Testis (tissue), 2 donors: Measurements from ENCODE around the gene MESD.

Experiments used
- POLR2A ChIP-seq: fragments of 450-650 bp; IDR thresholded peaks from one replicate; pipeline ENCODE4 v1.6.1; 2017; ENCODE audit warnings: antibody characterized with exemption, mild to moderate bottlenecking, moderate library complexity
- TF ChIP-seq, protein P1 (sequence below), 3 experiments: fragments of 450-650 bp in 2 of 3; fragments of 200-600 bp in 1 of 3; sonication (generic) in 1 of 3; IDR thresholded peaks; one replicate each; pipeline ENCODE4 v1.5.1; 2016 to 2019; ENCODE audit warnings: antibody characterized with exemption in 3 of 3, mild to moderate bottlenecking in 2 of 3, moderate library complexity in 1 of 3

DNA sequence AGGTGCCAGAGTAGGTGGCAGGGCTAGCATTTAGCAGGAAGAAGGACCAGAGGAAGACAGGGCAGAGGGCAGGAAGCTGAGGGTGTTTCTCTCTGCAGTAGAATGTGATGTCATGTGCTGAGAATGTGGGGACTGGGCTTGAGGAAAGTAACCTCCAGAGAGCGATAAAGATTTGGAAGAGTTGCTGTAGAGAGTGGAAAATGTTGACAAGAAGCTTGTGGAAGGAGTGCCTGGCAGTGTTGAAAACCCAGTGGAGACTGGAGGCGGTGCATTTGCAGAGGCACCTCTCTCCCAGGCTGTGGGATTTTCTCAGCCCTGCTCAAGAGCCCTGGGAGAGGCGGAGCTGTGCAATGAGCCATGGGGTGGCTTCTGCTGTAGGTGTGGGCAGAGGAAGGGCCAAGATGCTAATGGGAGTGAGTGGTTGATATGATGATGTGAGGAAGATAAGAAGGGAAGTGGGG is 54.8 kb downstream of the MESD start:
- TF ChIP-seq, protein P1, sequence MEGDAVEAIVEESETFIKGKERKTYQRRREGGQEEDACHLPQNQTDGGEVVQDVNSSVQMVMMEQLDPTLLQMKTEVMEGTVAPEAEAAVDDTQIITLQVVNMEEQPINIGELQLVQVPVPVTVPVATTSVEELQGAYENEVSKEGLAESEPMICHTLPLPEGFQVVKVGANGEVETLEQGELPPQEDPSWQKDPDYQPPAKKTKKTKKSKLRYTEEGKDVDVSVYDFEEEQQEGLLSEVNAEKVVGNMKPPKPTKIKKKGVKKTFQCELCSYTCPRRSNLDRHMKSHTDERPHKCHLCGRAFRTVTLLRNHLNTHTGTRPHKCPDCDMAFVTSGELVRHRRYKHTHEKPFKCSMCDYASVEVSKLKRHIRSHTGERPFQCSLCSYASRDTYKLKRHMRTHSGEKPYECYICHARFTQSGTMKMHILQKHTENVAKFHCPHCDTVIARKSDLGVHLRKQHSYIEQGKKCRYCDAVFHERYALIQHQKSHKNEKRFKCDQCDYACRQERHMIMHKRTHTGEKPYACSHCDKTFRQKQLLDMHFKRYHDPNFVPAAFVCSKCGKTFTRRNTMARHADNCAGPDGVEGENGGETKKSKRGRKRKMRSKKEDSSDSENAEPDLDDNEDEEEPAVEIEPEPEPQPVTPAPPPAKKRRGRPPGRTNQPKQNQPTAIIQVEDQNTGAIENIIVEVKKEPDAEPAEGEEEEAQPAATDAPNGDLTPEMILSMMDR (IDR thresholded peaks at IDR 0.05), result no peak
- TF ChIP-seq POLR2A, result no peak
